HG03342 (cell line): ENCODE results near the gene C9orf40.

Experiments
- ATAC-seq: cut with Tn5 transposase; IDR thresholded peaks from one replicate; pipeline ENCODE4 v1.9.1; 2021; ENCODE audit warnings: mild to moderate bottlenecking, moderate library complexity; ENCODE audit not compliant: unreplicated experiment

C9orf40 gene

DNA sequence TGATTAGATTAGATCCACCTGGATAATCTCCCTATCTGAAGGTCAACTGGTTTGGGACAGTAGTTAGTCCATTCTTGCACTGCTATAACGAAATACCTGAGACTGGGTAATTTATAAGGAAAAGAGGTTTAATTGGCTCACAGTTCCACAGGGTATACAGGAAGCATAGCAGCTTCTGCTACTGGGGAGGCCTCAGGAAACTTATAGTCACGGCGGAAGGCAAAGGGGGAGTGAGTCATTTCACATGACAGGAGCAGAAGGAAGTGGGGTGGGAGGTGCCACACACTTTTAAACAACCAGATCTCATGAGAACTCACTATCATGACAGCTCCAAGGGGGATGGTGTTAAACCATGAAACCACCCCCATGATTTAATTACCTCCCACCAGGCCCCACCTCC, 9.9 kb downstream of the C9orf40 start:
- peak; percentile 55 for ATAC-seq

DNA sequence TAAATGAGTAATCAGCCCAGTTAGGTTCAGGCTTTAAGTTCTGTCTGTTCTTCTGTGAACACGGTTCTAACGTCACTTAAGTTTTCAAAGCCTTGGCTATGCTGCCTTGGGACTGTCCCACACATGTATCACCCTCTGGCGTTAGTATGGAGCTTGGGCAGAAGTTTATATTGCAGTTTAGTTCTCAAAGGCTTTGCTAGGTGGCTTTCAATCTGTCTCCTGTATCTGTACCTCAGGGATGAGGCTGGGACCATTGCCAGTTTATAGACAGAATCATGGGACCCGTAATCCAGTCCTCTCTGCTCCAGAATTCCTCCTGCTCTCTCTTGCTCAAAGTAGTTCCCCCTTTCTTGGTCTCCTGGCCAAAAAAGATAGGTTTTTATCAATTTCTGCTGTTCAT, 12.1 kb downstream of the C9orf40 start:
- ATAC-seq = no peak

DNA sequence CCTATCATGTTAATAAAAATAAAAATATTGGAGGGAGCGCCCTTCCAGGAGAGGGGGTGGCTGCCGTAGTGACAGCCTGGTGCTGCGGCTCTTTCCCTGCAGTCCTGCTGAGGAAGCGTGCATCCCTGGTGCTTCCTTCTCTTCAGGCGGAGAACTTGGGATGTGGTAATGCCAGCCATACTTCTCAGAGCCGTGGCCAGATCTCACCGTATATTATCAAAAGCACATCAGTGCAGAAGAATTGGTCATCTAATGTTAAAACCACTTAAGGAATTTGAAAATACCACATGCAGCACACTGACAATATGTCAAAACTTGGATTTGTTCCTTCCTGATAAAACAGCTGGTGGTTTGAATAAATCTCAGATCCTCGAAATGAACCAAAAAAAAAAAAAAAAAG, 17.7 kb downstream of the C9orf40 start:
- no peak for ATAC-seq

DNA sequence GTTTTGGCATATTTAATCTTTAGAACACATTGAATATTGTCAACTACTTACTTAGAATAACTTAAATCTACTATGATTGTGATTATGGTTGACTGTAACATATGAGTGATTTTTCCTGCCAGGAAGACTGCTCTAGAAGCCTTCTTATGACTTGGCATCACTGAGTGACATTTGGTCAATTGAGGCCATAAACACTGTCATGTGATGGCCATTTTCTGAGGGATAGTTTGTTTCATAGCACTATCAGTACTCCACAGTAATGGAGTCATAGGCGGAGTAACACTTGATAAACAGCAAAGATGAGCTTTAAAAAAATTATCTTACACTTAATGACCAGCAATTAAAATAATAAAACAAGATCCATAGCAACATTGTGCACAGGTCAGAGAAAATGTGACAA, 31.0 kb downstream of the C9orf40 start:
- no peak for ATAC-seq

DNA sequence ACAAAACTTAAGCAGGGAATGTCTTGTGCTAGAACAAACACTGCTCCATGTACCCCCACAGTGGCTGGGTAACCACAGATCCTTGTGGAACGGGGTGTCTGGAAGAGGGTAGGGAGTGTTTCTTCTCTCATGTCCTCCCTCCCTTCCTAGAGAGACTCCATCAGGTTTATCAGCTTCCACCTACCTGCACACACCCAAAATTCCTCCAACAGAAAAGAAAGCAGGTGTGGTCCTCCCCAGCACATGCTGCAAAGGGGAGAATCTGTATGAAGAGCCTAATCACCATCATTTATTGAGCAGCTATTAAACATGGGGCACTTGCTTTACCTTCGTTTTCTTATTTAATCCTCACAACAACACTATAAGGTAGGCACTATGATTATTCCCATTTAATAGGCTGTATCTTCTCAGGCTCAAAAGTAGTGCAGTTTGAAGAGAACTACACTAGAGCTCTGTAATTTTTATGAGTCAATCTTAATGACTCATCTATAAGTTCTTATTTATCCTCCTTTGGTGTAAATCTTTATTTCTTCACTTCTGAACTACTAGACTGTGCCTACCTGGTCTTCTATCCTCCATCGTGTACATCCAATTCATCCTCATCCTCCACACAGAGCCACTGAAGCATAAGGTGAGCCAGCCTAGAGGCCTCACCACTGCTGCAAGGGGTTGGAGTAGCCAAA, 31.6 kb downstream of the C9orf40 start:
- ATAC-seq = no peak

DNA sequence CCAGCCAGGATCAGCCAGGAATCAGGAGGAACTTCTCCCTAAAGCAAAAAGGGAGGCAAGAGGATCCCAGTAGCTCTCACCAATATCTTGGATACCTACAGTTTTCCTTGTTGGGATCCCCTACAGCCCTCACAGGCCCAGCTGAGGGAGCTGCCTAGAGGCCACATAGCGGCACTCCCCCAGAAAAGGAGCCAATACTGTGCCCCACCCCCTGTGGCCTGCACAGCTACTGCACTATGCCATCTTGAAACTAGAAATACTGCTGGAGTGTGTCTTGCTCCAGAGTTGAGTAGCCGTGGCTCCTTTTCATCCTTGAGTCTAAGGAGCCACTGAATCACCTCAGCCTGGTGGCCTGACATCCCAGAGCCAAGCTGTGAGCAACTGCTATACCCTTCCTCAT, 42.7 kb downstream of the C9orf40 start:
- no peak for ATAC-seq

DNA sequence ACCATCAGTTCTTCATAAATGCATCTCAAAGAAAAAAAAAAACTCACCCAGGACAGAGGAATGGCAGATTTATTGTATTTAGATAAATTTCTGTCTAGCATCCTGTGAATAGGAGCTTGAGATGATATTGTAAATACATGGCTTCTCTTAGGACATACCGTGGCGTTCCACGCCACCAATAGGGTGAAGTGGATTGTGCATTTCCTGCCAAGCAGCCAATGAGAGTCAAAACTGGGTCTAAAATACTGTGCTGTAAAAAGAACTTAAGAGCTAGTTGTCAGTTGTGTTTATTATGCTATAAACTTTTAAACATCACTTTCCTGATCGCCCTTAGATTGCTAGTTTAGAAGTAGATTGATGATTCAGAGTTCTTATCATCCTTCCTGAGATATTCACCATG, 44.0 kb downstream of the C9orf40 start:
- ATAC-seq = no peak

DNA sequence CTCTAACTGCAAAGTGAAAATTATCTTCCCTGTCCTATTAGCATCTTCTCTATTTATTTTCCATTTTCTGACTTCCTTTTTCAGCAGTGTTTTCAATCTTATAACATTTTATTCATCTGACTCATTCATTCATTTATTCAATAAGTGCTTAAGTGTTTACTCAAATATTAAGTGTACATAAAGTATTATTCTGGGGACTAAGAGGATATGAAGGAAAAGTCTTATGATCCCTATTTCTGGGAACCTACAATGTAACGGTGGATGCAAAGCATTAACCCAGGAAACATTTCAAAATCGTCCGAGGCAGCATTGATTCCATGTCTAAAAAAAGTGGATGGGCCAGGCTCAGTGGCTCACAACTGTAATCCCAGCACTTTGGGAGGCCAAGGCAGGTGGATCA, 45.6 kb downstream of the C9orf40 start:
- ATAC-seq = no peak

DNA sequence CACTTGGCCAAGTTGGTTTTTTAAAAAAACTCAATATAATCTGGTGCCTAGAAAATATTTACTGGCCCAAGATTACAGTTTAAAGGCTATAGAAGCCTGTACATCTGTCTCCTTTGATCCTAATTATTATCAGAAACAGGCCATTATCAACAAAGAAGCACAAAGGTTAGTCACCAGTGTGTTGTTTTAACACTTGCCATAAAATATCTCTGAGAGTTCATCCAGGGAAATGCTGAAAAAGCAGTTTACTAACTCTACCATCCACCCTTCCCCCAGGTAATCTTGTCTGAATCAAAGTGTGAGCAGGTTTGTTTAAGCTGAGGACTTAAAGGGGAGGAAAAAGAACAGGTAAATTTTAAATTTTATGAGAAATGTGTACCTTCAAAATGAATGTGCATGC, 51.7 kb downstream of the C9orf40 start:
- ATAC-seq = no peak
